Measurements from ENCODE around the gene MBD3L5.
"Not testable (repeated sequence)": the region's sequence is repeated elsewhere in the genome, so short reads cannot be mapped to it uniquely, and the experiment has no call there.

Gene MBD3L5

GRCh38 chr19:7030278-7030677 is at the start of gene MBD3L5:
TSS of gene MBD3L5 (plus strand) at chr19:7030578. CDS start at chr19:7030612, 34 bp downstream.
- not testable (repeated sequence) for H3K4me1 Mint-ChIP-seq; H3K9me3 Mint-ChIP-seq; H3K36me3 Mint-ChIP-seq (ENCODE audit: insufficient read depth); DNase-seq (ENCODE audit: low spot score in 2 of 2); H3K27ac Mint-ChIP-seq (ENCODE audit: low read depth); ATAC-seq (replicated peaks; ENCODE audit: extremely low read depth, poor library complexity, severe bottlenecking); H3K4me3 Mint-ChIP-seq; H3K27me3 Mint-ChIP-seq

GRCh38 chr19:6983448-6983847 is 46.9 kb upstream of the MBD3L5 start:
- Mint-ChIP-seq H3K27me3 (peaks cover 50% of the 10 kb centered on the region), H3K36me3 (ENCODE audit: insufficient read depth) (no peaks in the 10 kb centered on the region), H3K27ac (ENCODE audit: low read depth) (no peak overlapping the region), H3K4me1 (no peaks in the 10 kb centered on the region), H3K9me3 (peaks cover 12% of the 10 kb centered on the region), H3K4me3 (no peak overlapping the region)
- DNase-seq (ENCODE audit: low spot score in 2 of 2) (no peak), ATAC-seq (replicated peaks; ENCODE audit: extremely low read depth, poor library complexity, severe bottlenecking) (no peak)

GRCh38 chr19:6987850-6988249 is 42.5 kb upstream of the MBD3L5 start:
- H3K36me3 Mint-ChIP-seq (ENCODE audit: insufficient read depth): no peaks in the 10 kb centered on the region
- H3K4me1 Mint-ChIP-seq: no peaks in the 10 kb centered on the region
- no peak overlapping the region for H3K4me3 Mint-ChIP-seq
- DNase-seq (ENCODE audit: low spot score in 2 of 2) (no peak), ATAC-seq (replicated peaks; ENCODE audit: extremely low read depth, poor library complexity, severe bottlenecking) (no peak)
- peaks cover 12% of the 10 kb centered on the region for H3K9me3 Mint-ChIP-seq
- H3K27me3 Mint-ChIP-seq: peaks cover 33% of the 10 kb centered on the region
- no peak overlapping the region for H3K27ac Mint-ChIP-seq (ENCODE audit: low read depth)

- DNase-seq (ENCODE audit: low spot score in 2 of 2): no peak
- Mint-ChIP-seq H3K4me3 (no peak overlapping the region), H3K9me3 (peaks cover 8% of the 10 kb centered on the region), H3K4me1 (no peaks in the 10 kb centered on the region), H3K36me3 (ENCODE audit: insufficient read depth) (no peaks in the 10 kb centered on the region), H3K27ac (ENCODE audit: low read depth) (no peak overlapping the region), H3K27me3 (peaks cover 33% of the 10 kb centered on the region)
- no peak for ATAC-seq (replicated peaks; ENCODE audit: extremely low read depth, poor library complexity, severe bottlenecking)
Observed at GRCh38 chr19:6988257-6988656, 42.1 kb upstream of the MBD3L5 start.

- DNase-seq (ENCODE audit: low spot score in 2 of 2) (no peak), ATAC-seq (replicated peaks; ENCODE audit: extremely low read depth, poor library complexity, severe bottlenecking) (no peak)
- Mint-ChIP-seq H3K36me3 (ENCODE audit: insufficient read depth) (no peaks in the 10 kb centered on the region), H3K4me1 (no peaks in the 10 kb centered on the region), H3K4me3 (no peak overlapping the region), H3K9me3 (peaks cover 8% of the 10 kb centered on the region), H3K27me3 (no peaks in the 10 kb centered on the region), H3K27ac (ENCODE audit: low read depth) (peak overlapping the region; percentile 0)
Observed at GRCh38 chr19:6995054-6995453, 35.3 kb upstream of the MBD3L5 start.

GRCh38 chr19:6996810-6997209 is 33.6 kb upstream of the MBD3L5 start:
- Mint-ChIP-seq H3K36me3 (ENCODE audit: insufficient read depth) (no peaks in the 10 kb centered on the region), H3K4me3 (no peak overlapping the region), H3K27me3 (peaks cover 12% of the 10 kb centered on the region), H3K27ac (ENCODE audit: low read depth) (no peak overlapping the region), H3K4me1 (no peaks in the 10 kb centered on the region), H3K9me3 (peaks cover 8% of the 10 kb centered on the region)
- ATAC-seq (replicated peaks; ENCODE audit: extremely low read depth, poor library complexity, severe bottlenecking) (no peak), DNase-seq (ENCODE audit: low spot score in 2 of 2) (no peak)

GRCh38 chr19:6997679-6998445 is 32.5 kb upstream of the MBD3L5 start:
- Mint-ChIP-seq H3K36me3 (ENCODE audit: insufficient read depth) (no peaks in the 10 kb centered on the region), H3K4me1 (no peaks in the 10 kb centered on the region), H3K27me3 (peaks cover 15% of the 10 kb centered on the region), H3K4me3 (no peak overlapping the region), H3K27ac (ENCODE audit: low read depth) (no peak overlapping the region), H3K9me3 (peaks cover 8% of the 10 kb centered on the region)
- DNase-seq (ENCODE audit: low spot score in 2 of 2) (no peak), ATAC-seq (replicated peaks; ENCODE audit: extremely low read depth, poor library complexity, severe bottlenecking) (no peak)

- Mint-ChIP-seq H3K27ac (ENCODE audit: low read depth) (no peak overlapping the region), H3K27me3 (peaks cover 15% of the 10 kb centered on the region), H3K4me3 (no peak overlapping the region), H3K9me3 (peaks cover 6% of the 10 kb centered on the region), H3K36me3 (ENCODE audit: insufficient read depth) (no peaks in the 10 kb centered on the region), H3K4me1 (peaks cover 6% of the 10 kb centered on the region)
- DNase-seq (ENCODE audit: low spot score in 2 of 2) (no peak), ATAC-seq (replicated peaks; ENCODE audit: extremely low read depth, poor library complexity, severe bottlenecking) (no peak)
Observed at GRCh38 chr19:6999933-7000332, 30.4 kb upstream of the MBD3L5 start.

- H3K36me3 Mint-ChIP-seq (ENCODE audit: insufficient read depth): no peaks in the 10 kb centered on the region
- peaks cover 2% of the 10 kb centered on the region for H3K9me3 Mint-ChIP-seq
- no peak for DNase-seq (ENCODE audit: low spot score in 2 of 2)
- peaks cover 6% of the 10 kb centered on the region for H3K4me1 Mint-ChIP-seq
- no peak for ATAC-seq (replicated peaks; ENCODE audit: extremely low read depth, poor library complexity, severe bottlenecking)
- H3K27ac Mint-ChIP-seq (ENCODE audit: low read depth): no peak overlapping the region
- H3K4me3 Mint-ChIP-seq: no peak overlapping the region
- H3K27me3 Mint-ChIP-seq: peaks cover 15% of the 10 kb centered on the region
Observed at GRCh38 chr19:7000333-7000732, 30.0 kb upstream of the MBD3L5 start.

GRCh38 chr19:7000816-7001215 is 29.6 kb upstream of the MBD3L5 start:
- no peak overlapping the region for H3K27ac Mint-ChIP-seq (ENCODE audit: low read depth)
- ATAC-seq (replicated peaks; ENCODE audit: extremely low read depth, poor library complexity, severe bottlenecking): no peak
- no peaks in the 10 kb centered on the region for H3K9me3 Mint-ChIP-seq
- H3K4me3 Mint-ChIP-seq: no peak overlapping the region
- H3K27me3 Mint-ChIP-seq: peaks cover 15% of the 10 kb centered on the region
- H3K36me3 Mint-ChIP-seq (ENCODE audit: insufficient read depth): no peaks in the 10 kb centered on the region
- DNase-seq (ENCODE audit: low spot score in 2 of 2): no peak
- H3K4me1 Mint-ChIP-seq: peaks cover 6% of the 10 kb centered on the region

- ATAC-seq (replicated peaks; ENCODE audit: extremely low read depth, poor library complexity, severe bottlenecking): peak; percentile 32
- H3K4me1 Mint-ChIP-seq: peaks cover 23% of the 10 kb centered on the region
- no peak overlapping the region for H3K4me3 Mint-ChIP-seq
- no peaks in the 10 kb centered on the region for H3K9me3 Mint-ChIP-seq
- no peak for DNase-seq (ENCODE audit: low spot score in 2 of 2)
- peaks cover 15% of the 10 kb centered on the region for H3K27me3 Mint-ChIP-seq
- peaks cover 2% of the 10 kb centered on the region for H3K36me3 Mint-ChIP-seq (ENCODE audit: insufficient read depth)
- H3K27ac Mint-ChIP-seq (ENCODE audit: low read depth): peak overlapping the region; percentile 35
Observed at GRCh38 chr19:7004313-7004931, 26.0 kb upstream of the MBD3L5 start.

GRCh38 chr19:7006135-7006704 is 24.2 kb upstream of the MBD3L5 start:
- DNase-seq (ENCODE audit: low spot score in 2 of 2) (no peak), ATAC-seq (replicated peaks; ENCODE audit: extremely low read depth, poor library complexity, severe bottlenecking) (no peak)
- Mint-ChIP-seq H3K36me3 (ENCODE audit: insufficient read depth) (peaks cover 2% of the 10 kb centered on the region), H3K27ac (ENCODE audit: low read depth) (no peak overlapping the region), H3K9me3 (no peaks in the 10 kb centered on the region), H3K27me3 (peaks cover 9% of the 10 kb centered on the region), H3K4me3 (no peak overlapping the region), H3K4me1 (peaks cover 32% of the 10 kb centered on the region)

- Mint-ChIP-seq H3K27ac (ENCODE audit: low read depth) (no peak overlapping the region), H3K4me3 (no peak overlapping the region), H3K36me3 (ENCODE audit: insufficient read depth) (peaks cover 2% of the 10 kb centered on the region), H3K4me1 (peaks cover 34% of the 10 kb centered on the region), H3K27me3 (no peaks in the 10 kb centered on the region), H3K9me3 (no peaks in the 10 kb centered on the region)
- ATAC-seq (replicated peaks; ENCODE audit: extremely low read depth, poor library complexity, severe bottlenecking) (no peak), DNase-seq (ENCODE audit: low spot score in 2 of 2) (no peak)
Observed at GRCh38 chr19:7007859-7008258, 22.5 kb upstream of the MBD3L5 start.

Measured in central memory CD8-positive, alpha-beta T cell (primary cell).